HEK293T (cell line): Measurements from ENCODE around the gene USP49.

ENCODE experiments used
- BHLHE40 ChIP-seq: fragments of 450-650 bp; IDR thresholded peaks from 2 replicates; pipeline ENCODE4 v1.6.1; 2016; ENCODE audit warnings: mild to moderate bottlenecking, moderate library complexity, borderline replicate concordance
- FOXM1 ChIP-seq: fragments of 450-650 bp; IDR thresholded peaks from 2 replicates; pipeline ENCODE4 v1.6.1; 2017; ENCODE audit warnings: mild to moderate bottlenecking, borderline replicate concordance
- L3MBTL2 ChIP-seq: fragments of 450-650 bp; conservative IDR thresholded peaks from 2 replicates; pipeline ENCODE4 v1.6.1; 2016; ENCODE audit warnings: mild to moderate bottlenecking
- NFRKB ChIP-seq: fragments of 450-650 bp; IDR thresholded peaks from 2 replicates; pipeline ENCODE4 v1.6.1; 2016; ENCODE audit warnings: mild to moderate bottlenecking, moderate library complexity

- TF ChIP-seq FOXM1 (no peak), L3MBTL2 (no peak), NFRKB (no peak), BHLHE40 (no peak)
These were observed 136.5 kb downstream of the USP49 start for GRCh38 chr6:41758641-41759035.
